GM21381 (cell line): ENCODE results near the gene CASP7.
"Not testable (repeated sequence)": the region's sequence is repeated elsewhere in the genome, so short reads cannot be mapped to it uniquely, and the experiment has no call there.

Experiments used
- ATAC-seq: cut with Tn5 transposase; IDR thresholded peaks from one replicate; pipeline ENCODE4 v1.9.1; 2021; ENCODE audit warnings: mild to moderate bottlenecking, moderate library complexity; ENCODE audit not compliant: unreplicated experiment

CASP7 gene

DNA sequence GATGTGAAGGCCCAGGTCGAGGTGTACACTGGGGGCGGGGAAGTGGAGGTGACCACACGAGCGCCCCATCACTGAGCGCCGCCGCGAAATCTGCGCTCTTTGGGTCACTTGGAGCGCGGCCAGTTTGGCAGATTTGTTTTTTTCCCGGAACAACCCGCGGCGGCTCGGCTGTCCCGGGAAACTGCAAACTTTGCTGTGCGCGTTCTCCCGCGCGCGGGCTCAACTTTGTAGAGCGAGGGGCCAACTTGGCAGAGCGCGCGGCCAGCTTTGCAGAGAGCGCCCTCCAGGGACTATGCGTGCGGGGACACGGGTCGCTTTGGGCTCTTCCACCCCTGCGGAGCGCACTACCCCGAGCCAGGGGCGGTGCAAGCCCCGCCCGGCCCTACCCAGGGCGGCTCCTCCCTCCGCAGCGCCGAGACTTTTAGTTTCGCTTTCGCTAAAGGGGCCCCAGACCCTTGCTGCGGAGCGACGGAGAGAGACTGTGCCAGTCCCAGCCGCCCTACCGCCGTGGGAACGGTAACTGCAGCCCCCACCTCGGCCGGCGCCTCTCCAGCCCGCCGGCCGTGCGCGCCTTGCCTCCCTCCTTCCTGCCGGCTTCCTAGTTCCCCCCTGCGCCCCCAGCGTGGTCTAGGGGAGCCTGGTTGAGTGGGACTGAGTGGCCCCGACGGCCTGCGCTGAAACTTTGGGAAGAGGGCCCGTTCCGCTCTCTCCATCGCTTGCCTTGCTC, at the start of gene CASP7:
CASP7 (plus strand) TSS at position 450 of the 727 bp plus-strand sequence. CDS start 17,582 bp downstream, outside the sequence.
- ATAC-seq: peak; percentile 70

DNA sequence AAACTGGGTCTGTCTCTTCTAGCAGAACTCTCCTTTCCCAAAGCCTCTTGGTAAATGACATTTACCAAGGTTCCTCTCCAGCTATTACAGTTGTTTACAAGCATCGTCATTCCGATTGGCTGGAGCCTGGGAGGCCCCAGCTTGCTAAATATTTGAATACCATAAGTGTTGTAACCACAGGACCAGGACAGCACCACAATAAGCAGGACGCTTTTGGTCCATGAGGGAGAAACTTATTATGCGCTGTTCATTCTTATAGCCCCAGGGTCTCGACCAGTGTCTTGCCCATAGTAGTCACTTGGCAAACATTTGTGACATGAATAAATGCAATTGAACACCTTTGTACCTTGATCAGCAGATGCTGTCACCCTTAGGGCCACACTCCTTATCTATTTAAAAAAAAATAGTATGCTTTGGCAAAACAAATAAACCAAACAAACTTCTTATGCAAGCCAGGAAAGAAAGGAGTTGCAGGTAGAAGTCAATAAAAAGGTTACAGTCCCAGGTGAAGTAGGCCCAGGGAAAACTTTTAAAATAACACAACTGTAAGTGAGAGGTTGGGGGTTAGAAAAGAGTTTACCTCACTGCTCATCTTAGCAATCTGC, 48.7 kb upstream of the CASP7 start:
- ATAC-seq: no peak

DNA sequence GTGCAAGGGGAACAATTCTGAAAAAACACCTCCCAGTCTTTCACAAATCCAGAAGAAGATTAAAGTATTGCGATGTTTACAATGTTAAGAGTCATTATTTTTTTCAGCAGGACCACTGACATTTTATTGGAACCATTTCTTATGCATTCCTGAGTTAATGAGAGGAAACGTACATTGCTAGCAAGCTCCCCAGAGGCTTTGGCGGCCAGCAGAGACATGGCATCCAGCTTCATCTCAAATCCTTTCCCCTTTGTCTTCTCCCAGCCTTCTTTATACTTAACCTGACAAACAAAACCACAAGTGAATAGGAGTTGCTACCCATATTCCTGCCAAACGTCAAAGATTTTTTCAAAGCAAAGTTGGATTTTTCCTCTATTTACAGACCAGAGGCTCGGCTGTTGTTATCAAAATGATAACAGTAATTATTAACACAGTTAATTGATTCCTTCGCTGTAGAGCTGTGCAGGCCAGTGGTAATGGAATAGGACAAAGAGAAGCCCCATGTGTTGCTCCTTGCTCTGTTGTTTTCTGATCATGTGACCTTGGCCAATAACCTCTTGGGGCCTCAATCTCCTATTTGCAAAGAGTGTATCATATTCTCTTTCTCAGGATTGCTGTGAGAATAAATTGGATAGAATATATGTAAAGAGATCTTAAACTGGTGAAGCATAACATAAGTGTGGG, 47.9 kb upstream of the CASP7 start:
- no peak for ATAC-seq

DNA sequence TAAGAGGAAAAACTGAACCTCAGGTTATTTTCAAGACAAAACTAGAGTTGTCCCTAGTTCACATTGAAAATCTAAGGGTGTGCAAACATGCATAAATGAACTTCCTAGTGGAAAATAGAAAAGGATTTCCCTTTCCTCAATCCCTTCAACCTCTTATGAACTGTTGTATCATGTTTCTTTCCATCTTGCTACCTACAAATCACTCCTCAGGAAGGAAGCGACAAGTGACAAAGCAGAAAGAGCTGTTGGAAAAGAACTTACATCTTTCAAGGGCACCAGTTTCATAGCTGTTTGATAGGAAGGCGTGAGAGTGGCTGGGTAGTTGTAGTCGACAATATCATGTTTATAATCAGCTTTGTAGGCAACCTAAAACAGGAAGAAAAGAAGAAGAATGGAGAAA, 39.7 kb upstream of the CASP7 start:
- ATAC-seq: no peak

DNA sequence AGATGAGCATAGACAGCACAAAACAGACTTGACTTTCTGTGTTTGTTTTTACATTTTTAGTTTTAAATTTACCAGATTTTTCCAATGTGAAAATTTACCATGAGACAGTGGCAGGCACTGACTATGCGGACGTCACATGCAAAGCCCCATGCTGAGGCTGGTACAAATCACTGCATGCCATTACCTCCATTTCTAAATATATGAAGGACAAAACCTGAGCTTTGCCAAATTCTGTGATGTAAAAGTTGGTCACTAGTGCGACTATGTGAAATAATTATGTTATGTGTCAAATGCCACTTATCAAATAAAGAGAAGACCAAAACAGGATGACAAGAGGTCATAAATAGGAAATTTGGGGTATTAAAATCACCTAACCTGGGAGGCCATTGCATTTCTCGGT, 38.0 kb upstream of the CASP7 start:
- no peak for ATAC-seq

DNA sequence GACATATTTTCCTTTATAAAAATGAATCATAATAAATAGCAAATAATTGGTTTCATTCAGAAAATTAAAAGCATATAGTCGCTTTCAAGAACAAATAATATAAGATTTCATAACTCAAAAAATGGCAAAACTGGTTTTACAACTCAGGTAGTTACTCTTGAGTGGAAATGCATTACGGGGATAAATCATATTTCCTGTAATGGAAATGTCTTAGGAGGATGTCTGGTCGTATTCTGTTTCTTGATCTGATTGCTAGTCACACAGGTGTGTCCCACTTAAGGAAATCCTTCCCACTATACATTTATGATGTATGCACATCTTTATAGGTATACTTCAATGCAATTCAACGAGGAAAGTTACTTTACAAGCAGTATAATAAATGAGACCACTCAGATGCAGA, 36.5 kb upstream of the CASP7 start:
- ATAC-seq: no peak

GRCh38 chr10:113644185-113645120, 35.3 kb upstream of the CASP7 start:
- ATAC-seq: no peak

DNA sequence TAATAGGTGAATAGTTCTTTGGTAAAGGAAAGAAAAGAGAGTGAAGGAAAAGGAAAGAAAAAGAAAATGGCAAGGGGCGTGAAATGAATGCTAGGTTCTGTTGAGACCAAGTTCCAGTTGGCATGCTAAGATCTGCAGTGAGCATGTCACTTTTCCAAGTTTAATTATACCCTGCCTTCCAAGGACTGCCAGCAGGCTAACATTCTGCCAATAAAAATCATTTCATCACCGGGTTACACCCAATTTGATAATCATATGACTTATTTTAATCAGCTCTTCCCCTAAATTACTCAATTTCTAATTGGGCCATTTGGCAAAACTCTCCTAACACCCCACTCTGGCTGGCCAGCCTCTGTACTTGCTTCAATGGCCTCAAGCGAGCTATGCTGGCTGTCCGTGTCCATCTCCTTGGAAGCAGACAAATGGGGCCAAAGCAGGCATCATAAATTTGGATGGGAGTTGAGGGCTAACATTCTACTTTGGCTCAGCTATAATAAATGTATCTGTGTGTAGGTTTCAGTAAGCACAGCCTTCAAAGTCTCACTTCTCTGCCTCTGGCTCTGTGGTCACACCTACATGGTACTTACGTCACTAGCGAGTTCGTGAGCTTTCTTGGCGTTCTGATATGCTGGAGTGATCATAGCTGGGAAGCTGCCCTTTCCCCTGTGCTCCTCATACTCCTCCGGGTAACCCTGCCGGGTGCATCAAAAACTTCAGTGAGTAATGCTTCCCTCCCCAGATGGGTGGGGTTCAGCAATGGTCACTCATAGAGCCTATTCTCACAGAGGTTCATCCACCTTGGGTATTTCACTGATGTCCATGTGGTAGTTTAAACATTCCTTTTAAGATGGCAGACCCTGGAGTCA, 33.1 kb upstream of the CASP7 start:
- no peak for ATAC-seq

DNA sequence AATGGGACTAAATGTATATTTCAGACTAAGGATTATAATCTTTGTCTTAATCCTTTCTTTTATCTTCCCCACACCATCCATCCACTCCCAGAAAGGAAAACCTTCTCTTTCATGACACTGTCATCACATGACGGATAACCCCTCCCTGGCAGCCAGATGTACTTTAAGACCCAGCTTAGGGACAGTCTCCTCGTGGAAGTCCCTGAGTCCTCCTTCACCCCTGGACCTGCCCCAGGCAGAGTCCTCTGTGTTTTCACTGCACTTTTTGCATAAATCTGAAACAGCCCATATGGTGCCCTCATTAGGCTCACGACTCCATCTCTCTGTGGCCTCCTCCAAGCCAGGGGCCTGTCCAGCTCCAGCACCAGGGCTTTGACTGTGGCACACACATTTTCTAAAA, 31.9 kb upstream of the CASP7 start:
- no peak for ATAC-seq

DNA sequence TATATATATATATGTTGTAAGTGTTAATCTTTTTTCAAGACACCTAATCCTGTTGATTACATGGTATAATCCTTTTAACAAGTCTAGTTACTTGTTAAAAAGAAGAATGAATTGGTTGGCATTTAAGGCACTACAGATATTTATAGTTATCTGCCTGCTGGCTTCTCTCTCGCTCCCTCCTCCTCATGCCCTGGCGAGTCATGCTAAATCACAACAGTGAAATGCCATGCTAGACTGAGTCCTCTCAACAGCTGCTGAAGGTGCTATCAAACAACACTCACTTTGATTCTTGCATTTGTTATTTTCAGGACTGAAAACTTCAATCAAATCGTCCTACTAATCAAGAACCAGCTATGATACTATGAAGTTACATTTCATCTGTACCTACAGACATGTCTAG, 31.2 kb upstream of the CASP7 start:
- no peak for ATAC-seq

DNA sequence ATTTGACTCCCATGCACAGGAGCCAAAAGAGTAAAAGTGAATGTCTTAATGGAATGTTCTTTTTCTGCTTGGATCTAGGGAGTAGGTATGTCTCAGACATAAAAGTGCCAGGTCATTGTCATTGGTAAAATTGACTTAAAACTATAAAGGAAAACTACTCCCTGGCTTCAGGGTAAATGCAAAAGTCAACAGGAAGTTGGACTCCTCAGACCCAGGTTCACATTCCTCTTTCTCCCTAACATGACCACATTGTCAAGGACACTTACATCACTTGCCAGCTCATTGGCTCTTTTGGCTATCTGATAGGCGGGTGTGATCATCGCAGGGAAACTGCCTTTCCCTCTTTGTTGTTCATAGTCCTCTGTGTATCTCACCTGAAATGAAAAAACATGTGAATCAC, 29.5 kb upstream of the CASP7 start:
- ATAC-seq: no peak

- ATAC-seq: no peak
Measured at GRCh38 chr10:113651021-113651420, 28.7 kb upstream of the CASP7 start.

DNA sequence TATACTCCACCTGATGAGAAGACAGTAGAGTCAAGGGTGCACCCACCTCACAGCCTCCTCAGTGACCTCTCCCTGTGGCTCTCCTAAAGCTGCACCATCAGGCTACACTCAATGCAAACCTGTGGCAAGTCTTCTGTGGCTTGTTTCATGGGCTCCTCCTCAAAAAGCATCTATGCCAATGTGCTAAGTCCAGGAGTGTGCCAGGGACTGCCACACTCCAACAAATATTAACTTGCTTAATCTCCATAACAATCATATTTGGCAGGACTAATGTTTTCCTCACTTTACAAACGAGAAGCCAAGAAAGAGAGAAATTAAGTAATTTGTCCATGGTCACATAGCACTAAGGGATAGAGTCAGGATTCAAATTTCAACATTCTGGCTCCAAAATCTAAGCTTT, 27.8 kb upstream of the CASP7 start:
- ATAC-seq: no peak

DNA sequence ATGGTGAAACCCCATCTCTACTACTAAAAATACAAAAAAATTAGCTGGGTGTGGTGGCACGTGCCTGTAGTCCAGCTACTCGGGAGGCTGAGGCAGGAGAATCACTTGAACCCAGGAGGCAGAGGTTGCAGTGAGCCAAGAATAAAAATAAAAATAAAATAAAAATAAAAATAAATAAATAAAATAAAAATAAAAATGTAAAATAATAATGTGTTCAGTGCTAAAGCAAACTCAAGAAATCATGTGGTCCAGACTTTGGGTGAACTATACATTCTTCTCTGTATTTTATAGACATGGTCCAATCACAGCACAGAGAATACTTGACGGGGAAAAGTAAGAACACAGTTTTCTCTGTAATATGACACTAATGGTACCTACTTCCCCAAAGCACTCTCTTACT, 27.3 kb upstream of the CASP7 start:
- ATAC-seq: not testable (repeated sequence)

GRCh38 chr10:113656896-113657295, 22.8 kb upstream of the CASP7 start:
- ATAC-seq: no peak

GRCh38 chr10:113657544-113657943, 22.2 kb upstream of the CASP7 start:
- ATAC-seq: no peak

- no peak for ATAC-seq
Measured at GRCh38 chr10:113661332-113661731, 18.4 kb upstream of the CASP7 start.

- ATAC-seq: no peak
Measured at GRCh38 chr10:113663142-113663541, 16.6 kb upstream of the CASP7 start.

- no peak for ATAC-seq
Measured at GRCh38 chr10:113663908-113664307, 15.8 kb upstream of the CASP7 start, which contains the start of gene NRAP. NRAP (minus strand) TSS chr10:113664041; CDS start chr10:113663882, 159 bp downstream.

DNA sequence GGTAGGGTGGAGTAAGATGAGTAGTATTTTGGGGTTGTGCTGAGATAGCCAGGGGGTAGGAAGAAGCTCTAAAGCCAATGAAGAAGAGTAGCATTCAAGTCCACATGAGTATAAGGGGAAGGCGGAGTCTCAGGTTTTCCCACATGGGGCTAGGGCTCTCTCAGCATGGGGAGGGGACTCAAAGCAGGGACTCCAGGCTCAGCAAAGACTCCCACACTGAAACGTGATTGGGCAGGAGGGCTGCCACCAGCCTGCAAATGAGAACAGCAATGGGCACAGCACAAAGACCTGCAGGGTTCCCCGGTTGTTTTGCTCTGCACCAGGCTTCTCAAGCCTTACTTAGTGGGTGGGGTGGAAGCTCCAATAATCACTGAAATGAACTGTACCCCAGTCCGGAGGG, 14.4 kb upstream of the CASP7 start:
- ATAC-seq: no peak
